KMS-11 (cell line): Measurements from ENCODE around the gene HOXD8.

Experiments
- H2AFZ ChIP-seq: fragments of 200-600 bp; sonication (generic); 2 replicates; pipeline ENCODE4 v1.6.1; 2016; ENCODE audit warnings: antibody characterized with exemption, mixed run types, low read depth
- H3K27ac ChIP-seq: fragments of 200-600 bp; sonication (generic); 2 replicates; pipeline ENCODE4 v1.6.1; 2016; ENCODE audit warnings: mild to moderate bottlenecking, mixed run types
- H3K27me3 ChIP-seq: fragments of 200-600 bp; sonication (generic); 2 replicates; pipeline ENCODE4 v1.6.1; 2017; ENCODE audit warnings: mild to moderate bottlenecking, low read depth, mixed run types, moderate library complexity; ENCODE audit not compliant: insufficient read depth
- H3K36me3 ChIP-seq: fragments of 200-600 bp; sonication (generic); 2 replicates; pipeline ENCODE4 v1.6.1; 2017; ENCODE audit warnings: mild to moderate bottlenecking, mixed run types; ENCODE audit not compliant: insufficient read depth
- H3K4me1 ChIP-seq: fragments of 200-600 bp; sonication (generic); 2 replicates; pipeline ENCODE4 v1.6.1; 2016; ENCODE audit warnings: mild to moderate bottlenecking, low read depth, mixed run types; ENCODE audit not compliant: poor library complexity, severe bottlenecking
- H3K4me2 ChIP-seq: fragments of 200-600 bp; sonication (generic); 2 replicates; pipeline ENCODE4 v1.7.0; 2016; ENCODE audit warnings: mild to moderate bottlenecking, mixed run types
- H3K4me3 ChIP-seq: fragments of 200-600 bp; sonication (generic); IDR thresholded peaks from 2 replicates; pipeline ENCODE4 v1.6.1; 2017; ENCODE audit warnings: low read depth, low read length, mixed read lengths; ENCODE audit not compliant: insufficient read depth
- H3K79me2 ChIP-seq: fragments of 200-600 bp; sonication (generic); 2 replicates; pipeline ENCODE4 v1.6.1; 2016; ENCODE audit warnings: low read depth, mixed run types; ENCODE audit not compliant: insufficient read depth
- H3K9ac ChIP-seq: fragments of 200-600 bp; sonication (generic); 2 replicates; pipeline ENCODE4 v1.6.1; 2016; ENCODE audit warnings: mild to moderate bottlenecking, mixed run types
- H4K20me1 ChIP-seq: fragments of 200-600 bp; sonication (generic); 2 replicates; pipeline ENCODE4 v1.6.1; 2016; ENCODE audit warnings: mild to moderate bottlenecking, mixed run types; ENCODE audit not compliant: insufficient read depth
- CTCF ChIP-seq: fragments of 200-600 bp; sonication (generic); conservative IDR thresholded peaks from 2 replicates; pipeline ENCODE4 v1.6.1; 2017; ENCODE audit warnings: low read depth, mild to moderate bottlenecking, antibody characterized with exemption, low read length, moderate library complexity, mixed read lengths

The HOXD8 gene

DNA sequence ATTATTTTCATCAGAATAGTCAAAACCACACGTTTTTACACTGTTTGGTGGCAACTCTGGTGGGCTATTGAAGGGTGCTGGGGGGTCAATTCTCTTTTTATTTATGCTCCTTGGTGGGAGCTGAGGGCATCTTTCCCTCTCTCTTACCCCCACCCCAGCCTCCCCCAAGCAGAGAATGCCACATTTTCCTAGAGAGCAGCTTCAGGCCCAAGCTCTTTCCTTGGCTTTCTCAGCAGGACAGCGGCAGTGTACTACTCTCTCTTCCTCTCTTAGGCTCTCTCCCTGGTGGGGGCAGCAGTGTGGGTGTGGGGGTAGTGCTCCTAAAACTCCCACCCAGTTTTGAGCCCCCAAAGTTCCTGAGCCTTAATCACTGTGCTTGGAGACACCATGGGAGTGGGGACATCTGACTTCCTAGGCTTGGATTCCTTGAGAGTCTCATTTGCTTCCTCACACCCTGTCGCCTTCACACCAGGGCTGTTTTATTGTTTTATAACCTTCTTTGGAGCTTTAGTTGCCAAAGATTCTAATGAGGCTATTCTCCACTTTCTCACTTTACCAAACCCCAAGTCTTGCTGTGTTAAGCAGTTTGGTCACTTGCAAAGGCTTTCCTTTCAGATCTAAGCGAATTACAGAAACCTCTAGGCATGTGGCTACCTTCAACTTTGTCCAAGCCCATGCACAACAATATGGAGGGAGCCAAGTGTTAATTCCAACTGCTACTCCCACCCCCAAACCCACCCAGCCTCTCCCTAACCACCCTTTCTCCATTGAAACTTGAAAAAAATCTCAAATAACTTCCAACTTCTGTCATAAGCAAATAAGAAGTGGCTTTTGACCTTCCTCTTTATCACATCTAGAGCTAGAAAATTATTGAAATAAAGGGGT lies 15.8 kb downstream of the HOXD8 start:
- no peak overlapping the region for H3K27ac ChIP-seq
- H3K4me1 ChIP-seq, result peaks cover 4% of the 10 kb centered on the region
- no peak overlapping the region for H3K4me2 ChIP-seq
- H3K36me3 ChIP-seq, result no peaks in the 10 kb centered on the region
- H2AFZ ChIP-seq, result no peak overlapping the region
- no peak overlapping the region for H3K9ac ChIP-seq
- no peak for TF ChIP-seq CTCF
- no peak overlapping the region for H3K4me3 ChIP-seq
- no peaks in the 10 kb centered on the region for H3K79me2 ChIP-seq
- H3K27me3 ChIP-seq, result no peaks in the 10 kb centered on the region
- H4K20me1 ChIP-seq, result no peaks in the 10 kb centered on the region

GRCh38 chr2:176146101-176146500 lies 16.6 kb downstream of the HOXD8 start:
- no peak overlapping the region for H3K9ac ChIP-seq
- TF ChIP-seq CTCF, result no peak
- no peak overlapping the region for H2AFZ ChIP-seq
- H3K27ac ChIP-seq, result no peak overlapping the region
- no peaks in the 10 kb centered on the region for H3K27me3 ChIP-seq
- H3K4me1 ChIP-seq, result peaks cover under 1% of the 10 kb centered on the region
- no peak overlapping the region for H3K4me2 ChIP-seq
- H3K79me2 ChIP-seq, result no peaks in the 10 kb centered on the region
- no peak overlapping the region for H3K4me3 ChIP-seq
- H4K20me1 ChIP-seq, result no peaks in the 10 kb centered on the region
- no peaks in the 10 kb centered on the region for H3K36me3 ChIP-seq

DNA sequence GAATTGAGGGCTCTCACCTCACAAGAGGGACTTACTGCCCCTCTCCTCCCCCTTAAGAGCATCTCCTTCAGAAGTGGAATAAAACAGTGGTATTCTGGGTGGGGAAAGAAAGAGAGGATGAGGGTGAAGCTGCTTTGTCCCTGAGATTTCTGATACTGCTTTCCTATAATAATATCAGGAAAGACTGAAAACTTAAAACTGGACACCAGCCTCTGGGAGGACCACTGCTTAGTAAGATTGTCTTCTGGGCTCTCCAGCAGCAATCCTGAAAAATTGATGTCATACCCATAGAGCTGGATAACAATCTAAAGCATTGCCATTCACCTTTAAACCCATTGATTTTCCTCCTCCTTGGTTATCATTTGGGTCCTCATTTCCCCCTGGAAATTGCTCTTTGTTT lies 17.1 kb downstream of the HOXD8 start:
- Histone ChIP-seq H3K4me2 (no peak overlapping the region), H3K27me3 (no peaks in the 10 kb centered on the region), H3K79me2 (no peaks in the 10 kb centered on the region), H3K27ac (no peak overlapping the region), H3K36me3 (no peaks in the 10 kb centered on the region), H2AFZ (no peak overlapping the region), H3K4me1 (no peaks in the 10 kb centered on the region), H3K4me3 (no peak overlapping the region), H3K9ac (no peak overlapping the region), H4K20me1 (no peaks in the 10 kb centered on the region)
- no peak for TF ChIP-seq CTCF

- Histone ChIP-seq H3K27me3 (no peaks in the 10 kb centered on the region), H3K36me3 (no peaks in the 10 kb centered on the region), H3K4me1 (no peaks in the 10 kb centered on the region), H3K9ac (no peak overlapping the region), H4K20me1 (no peaks in the 10 kb centered on the region), H3K4me2 (no peak overlapping the region), H3K4me3 (no peak overlapping the region), H3K79me2 (no peaks in the 10 kb centered on the region), H3K27ac (no peak overlapping the region), H2AFZ (no peak overlapping the region)
- TF ChIP-seq CTCF, result no peak
These were observed 17.8 kb downstream of the HOXD8 start for GRCh38 chr2:176147210-176147799.
